Left renal pelvis (tissue), 4 donors: ENCODE measurements around the gene EXOC6B. TPM values are rescaled to one million over a fixed set of nuclear protein-coding genes. Genes with fewer than 3 reads are reported as not detected.

Experiments used
- DNase-seq, 4 donors: peaks; one replicate each; pipeline ENCODE4 v3.0.0-alpha.2; 2013; ENCODE audit warnings: low read depth in 4 of 4, low spot score in 3 of 4
- polyA plus RNA-seq, 4 donors: library from polyadenylated mRNA; unstranded; fragments of 120-200 nt; gene quantifications; one replicate each; pipeline ENCODE4 v1.2.1, GENCODE V29; 2013; ENCODE audit not compliant: insufficient read length in 4 of 4

EXOC6B gene
- polyA plus RNA-seq, 4 donors, result 21.9 to 25.3 (median 24.0) TPM

DNA sequence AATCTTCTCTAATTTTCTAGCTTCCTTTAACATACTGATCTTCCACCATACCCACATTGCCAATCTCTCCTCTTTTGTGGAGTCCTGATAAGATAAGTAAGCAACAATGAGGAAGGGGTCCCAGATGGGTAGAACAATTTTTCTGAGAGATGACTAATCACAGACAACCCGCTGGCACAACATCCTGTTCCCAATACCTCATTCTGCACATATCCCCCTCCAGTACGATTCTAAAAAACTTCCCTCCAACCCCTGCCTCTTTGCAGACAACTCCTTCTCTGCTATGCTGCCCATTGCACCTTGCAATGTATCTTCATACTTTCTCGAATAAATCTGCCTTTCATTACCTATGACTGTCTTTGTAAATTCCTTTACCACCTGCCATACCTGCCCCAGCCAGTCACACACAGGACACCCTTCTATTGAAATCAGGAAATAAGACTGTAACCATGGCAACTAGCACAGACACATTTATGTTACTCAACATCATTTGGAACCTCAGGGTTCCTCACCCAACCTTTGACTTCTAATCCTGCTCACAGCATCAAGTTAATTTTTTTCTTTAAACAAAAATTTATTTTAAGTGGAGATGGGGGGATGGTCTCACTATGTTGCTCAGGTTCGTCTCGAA lies 7.4 kb upstream of the EXOC6B start:
- no peak for DNase-seq

GRCh38 chr2:72830273-72830672 lies 4.4 kb upstream of the EXOC6B start:
- no peak for DNase-seq

DNA sequence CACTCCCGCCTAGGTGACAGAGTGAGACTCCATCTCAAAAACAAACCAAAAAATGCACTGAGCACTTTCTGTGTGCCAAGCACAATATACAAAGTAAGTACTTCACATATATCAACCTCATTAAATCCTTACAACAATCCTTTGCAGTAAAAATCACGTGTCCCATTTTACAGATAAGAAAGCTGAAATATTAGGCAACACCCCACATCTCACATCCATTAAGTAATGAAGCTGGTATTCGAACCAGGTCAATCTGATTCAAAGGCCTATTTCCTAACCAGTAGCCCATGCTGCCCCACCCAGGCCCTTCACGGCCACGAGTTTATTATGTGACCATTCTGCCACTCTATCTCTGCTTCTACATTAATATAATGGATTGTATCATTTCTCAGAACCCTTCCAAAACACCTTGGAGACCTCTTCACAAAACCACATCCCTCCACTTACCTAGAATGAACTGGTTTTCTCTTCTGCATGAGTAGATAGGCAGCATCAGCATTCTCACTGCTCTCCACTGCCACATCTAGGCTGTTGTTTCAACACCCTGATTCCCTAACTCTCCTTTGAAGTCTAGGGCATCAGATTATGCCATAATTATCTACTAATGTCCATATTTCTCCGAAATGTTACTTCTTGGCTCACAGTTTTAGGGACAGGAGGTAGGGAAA lies 3.1 kb upstream of the EXOC6B start:
- DNase-seq, result no peak

GRCh38 chr2:72827966-72828646 lies 2.3 kb upstream of the EXOC6B start:
- no peak for DNase-seq

- DNase-seq, result no peak
These were observed 1.7 kb upstream of the EXOC6B start for GRCh38 chr2:72827487-72827886.

DNA sequence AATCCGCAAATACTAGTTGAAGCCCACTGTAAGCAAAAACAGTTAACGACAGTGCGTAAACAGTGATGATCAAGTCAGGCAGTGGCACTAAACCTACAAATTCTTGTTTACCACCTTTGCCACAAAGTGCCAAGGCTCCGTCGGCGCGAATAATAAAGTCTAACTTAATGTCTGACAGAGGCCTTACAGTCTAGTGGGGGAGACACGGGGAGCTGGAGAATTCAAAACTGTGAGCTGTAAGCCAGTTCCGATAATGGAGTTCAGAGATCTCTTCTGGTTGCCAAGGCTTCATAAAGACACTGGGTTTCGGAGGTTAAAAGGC lies 284 bp upstream of the EXOC6B start:
- no peak for DNase-seq

- DNase-seq, result no peak
These were observed 1.5 kb downstream of the EXOC6B start for GRCh38 chr2:72824224-72824842.

DNA sequence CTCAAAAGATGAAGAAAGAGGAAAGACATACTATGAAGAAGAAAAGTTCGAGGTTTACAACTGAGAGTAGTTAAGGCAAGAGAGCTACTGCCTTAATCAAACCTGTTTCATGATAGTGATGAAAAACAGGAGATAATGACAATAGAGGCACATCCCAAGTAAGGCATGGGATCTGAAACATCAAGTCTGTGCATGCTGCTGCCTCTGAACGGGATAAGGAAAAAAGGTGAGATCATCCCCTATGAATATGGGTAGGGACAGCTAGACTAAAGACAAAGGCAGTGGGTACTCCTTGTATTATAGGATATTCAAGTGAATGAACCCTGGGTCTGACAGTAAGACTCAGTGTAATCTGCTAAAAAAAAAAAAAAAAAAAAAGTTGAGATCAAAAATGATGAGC lies 3.0 kb downstream of the EXOC6B start:
- DNase-seq, result no peak

DNA sequence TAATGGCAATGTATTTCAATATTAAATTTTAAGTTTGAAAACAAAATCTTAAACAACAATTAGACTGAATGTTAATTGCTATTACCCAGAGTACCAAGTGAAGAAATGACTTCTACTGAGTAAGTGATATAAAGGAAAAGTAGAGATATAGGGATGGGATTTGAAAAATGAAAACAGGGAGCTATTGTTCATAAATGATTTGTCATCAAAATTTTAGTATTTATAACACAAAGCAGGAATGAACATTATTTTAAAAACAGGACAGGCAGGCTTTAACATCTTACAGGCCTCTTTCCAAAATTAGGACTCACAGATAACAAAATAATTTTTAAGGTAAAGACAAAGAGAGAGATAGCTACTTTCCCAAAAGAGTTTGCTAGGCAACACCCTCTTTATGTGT lies 3.9 kb downstream of the EXOC6B start:
- DNase-seq, result no peak

- no peak for DNase-seq
These were observed 4.7 kb downstream of the EXOC6B start for GRCh38 chr2:72821118-72821517.

GRCh38 chr2:72819501-72819900 lies 6.3 kb downstream of the EXOC6B start:
- no peak for DNase-seq

DNA sequence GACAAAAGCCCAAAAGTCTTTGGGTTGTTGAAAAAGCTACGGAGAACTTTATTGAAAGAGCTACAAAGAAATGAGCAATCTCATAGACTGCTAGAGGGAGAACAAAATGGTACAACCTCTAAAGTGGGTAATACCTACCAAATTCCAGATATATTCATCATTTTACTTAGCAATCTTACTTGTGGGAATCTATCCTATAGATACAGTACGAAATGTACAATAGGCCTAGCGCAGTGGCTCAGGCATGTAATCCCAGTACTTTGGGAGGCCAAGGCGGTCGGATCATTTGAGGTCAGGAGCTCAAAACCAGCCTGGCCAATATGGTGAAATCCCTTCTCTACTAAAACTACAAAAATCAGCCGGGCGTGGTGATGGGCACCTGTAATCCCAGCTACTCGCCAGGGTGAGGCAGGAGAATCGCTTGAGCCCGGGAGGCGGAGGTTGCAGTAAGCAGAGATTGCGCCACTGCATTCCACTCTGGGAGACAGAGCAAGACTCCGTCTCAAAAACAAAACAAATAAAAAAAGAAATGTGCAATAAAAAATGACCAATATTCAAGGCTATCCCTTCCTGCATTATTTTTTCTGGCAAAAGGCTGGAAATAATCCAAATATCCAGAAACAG lies 10.1 kb downstream of the EXOC6B start:
- DNase-seq, result no peak

DNA sequence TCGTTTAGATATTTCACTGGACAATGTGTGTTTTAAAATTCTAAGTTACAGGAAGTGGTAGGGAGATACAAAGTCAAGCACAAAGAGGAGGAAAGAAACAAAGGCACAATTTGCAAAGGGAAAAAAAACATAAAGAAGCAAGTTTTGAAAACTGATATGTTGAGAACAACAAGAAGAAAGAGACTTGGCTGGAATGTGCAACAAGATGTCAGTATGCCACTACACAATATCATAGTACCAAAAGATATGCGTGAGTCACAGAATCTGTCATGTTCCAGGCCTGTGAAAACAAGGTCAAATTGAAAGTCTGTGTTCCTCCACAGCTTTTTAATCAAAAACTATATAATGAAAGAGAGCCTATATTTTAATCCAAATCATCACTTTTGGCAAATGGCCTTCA lies 12.0 kb downstream of the EXOC6B start:
- DNase-seq, result no peak

- DNase-seq, result no peak
These were observed 15.7 kb downstream of the EXOC6B start for GRCh38 chr2:72810165-72810564.

DNA sequence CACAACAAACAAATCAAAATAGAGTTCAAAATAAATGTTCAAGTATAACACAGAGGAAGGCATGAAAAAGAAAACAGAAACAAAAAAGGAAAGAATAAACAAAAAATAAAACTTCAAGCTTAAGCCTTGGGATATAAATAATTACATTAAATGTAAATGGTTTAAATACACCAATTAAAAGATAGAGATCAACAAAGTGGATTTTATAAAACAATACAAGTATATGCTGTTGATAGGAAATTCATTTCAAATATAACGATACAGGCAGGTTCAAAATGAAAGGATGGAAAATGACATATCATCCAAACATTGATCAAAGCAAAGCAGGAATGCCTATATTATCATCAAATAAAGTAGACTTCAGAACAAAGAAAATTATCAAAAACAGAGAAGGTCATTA lies 16.7 kb downstream of the EXOC6B start:
- DNase-seq, result no peak

DNA sequence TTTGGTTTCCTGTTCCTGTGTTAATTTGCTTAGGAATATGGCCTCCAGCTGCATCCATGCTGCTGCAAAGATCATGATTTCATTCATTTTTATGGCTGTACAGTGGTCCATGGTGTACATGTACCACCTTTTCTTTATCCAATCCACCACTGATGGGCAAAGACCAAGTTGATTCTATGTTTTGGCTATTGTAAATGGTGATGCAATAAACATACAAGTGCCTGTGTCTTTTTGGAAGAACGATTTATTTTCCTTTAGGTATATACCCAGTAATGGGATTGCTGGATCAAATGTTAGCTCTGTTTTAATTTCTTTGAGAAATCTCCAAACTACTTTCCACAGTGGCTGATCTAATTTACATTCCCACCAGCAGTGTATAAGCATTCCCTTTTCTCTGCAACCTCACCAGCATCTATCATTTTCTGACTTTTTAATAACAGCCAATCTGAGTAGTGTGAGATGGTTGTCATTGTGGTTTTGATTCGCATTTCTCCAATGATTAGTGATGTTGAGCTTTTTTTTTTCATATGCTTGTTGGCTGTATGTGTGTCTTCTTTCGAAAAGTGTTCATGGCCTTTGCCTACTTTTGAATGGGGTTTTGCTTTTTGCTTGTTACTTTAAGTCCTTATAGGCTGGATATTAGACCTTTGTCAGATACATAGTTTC lies 19.4 kb downstream of the EXOC6B start:
- DNase-seq, result no peak

DNA sequence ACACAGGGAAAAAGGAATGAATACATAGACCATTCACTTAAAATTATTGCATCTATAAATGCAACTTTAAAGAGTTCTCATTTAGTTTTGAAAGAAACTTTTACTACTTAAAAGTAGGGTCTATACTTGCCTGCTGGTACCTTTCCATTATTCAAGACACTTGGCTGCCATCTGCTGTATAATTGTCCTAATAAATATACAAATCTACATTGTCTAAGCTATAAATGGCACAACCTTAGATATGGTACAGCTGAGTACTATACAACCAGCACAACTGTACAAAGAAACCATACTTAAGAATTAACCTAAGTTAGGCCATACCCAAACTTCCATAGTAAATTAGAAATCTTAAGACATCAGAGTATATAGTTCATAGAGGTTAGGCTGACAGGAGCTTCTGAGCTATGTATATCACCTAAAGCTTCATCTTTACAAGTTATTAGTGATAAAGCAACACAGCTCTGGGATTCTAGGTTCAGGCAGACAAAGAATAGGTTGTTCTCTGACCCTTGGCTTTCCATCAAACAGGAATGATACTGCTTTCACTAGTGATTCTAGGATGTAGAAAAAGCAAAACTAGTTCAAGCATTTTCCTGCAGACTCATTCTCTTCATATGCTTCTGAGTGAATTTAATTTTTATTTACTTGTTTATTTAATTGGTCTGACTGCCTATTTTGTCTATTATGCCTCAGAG lies 22.1 kb downstream of the EXOC6B start:
- DNase-seq, result no peak

DNA sequence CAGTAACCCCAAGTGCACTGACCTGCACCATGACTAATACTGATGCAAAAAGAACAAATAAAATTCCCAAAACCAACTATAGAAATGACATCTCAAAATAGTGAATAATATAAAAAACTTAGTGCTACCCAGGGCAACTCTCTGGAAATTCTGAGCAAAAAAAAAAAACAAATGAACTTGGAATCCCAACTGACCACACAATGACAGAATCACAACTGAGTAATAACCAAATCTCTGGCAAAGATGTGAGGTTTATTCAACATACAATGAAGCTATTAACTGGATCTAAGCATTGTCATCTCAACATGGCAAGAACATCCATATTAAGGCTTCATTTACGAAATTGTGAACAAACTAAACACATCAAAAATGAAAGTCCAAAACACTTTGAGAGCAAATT lies 22.7 kb downstream of the EXOC6B start:
- no peak for DNase-seq

DNA sequence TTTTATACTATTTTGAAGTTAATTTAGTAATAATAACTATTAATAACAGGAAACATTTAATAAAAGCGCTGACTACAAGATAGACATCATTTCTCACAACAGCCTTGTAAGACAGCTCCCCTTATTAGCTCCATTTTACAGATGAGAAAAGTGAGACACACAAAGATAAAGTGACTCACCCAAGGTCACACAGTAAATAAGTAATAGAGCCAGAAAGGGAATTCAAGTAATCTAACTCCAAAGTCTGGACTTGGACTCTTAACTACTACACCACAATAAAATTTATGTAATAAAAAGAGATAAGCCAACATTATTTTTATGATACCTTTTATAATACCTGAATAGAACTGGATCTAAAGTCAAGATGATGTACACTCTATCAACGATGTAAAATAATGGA lies 25.3 kb downstream of the EXOC6B start:
- no peak for DNase-seq

GRCh38 chr2:72797740-72798139 lies 28.1 kb downstream of the EXOC6B start:
- no peak for DNase-seq
